Measurements from ENCODE around the gene TSPEAR.
"Not testable (repeated sequence)": the region's sequence is repeated elsewhere in the genome, so short reads cannot be mapped to it uniquely, and the experiment has no call there.

The TSPEAR gene

GRCh38 chr21:44687671-44688070 lies 23.7 kb downstream of the TSPEAR start:
- TF ChIP-seq CTCF (IDR thresholded peaks at IDR 0.05; ENCODE audit: low read length, missing control alignments) = no peak
- no peak overlapping the region for H3K4me3 ChIP-seq (replicated peaks; ENCODE audit: low read depth, low read length)
- no peak for DNase-seq (ENCODE audit: low read depth)

GRCh38 chr21:44686843-44687561 lies 24.4 kb downstream of the TSPEAR start:
- TF ChIP-seq CTCF (IDR thresholded peaks at IDR 0.05; ENCODE audit: low read length, missing control alignments) = no peak
- DNase-seq (ENCODE audit: low read depth) = no peak
- no peak overlapping the region for H3K4me3 ChIP-seq (replicated peaks; ENCODE audit: low read depth, low read length)

- TF ChIP-seq CTCF (IDR thresholded peaks at IDR 0.05; ENCODE audit: low read length, missing control alignments) = no peak
- DNase-seq (ENCODE audit: low read depth) = no peak
- H3K4me3 ChIP-seq (replicated peaks; ENCODE audit: low read depth, low read length) = no peak overlapping the region
These were observed 25.2 kb downstream of the TSPEAR start for GRCh38 chr21:44686000-44686781.

- DNase-seq (ENCODE audit: low read depth); H3K4me3 ChIP-seq (replicated peaks; ENCODE audit: low read depth, low read length): not testable (repeated sequence)
These were observed 26.3 kb downstream of the TSPEAR start for GRCh38 chr21:44685050-44685449.

GRCh38 chr21:44684483-44684882 lies 26.9 kb downstream of the TSPEAR start:
- DNase-seq (ENCODE audit: low read depth) = no peak
- TF ChIP-seq CTCF (IDR thresholded peaks at IDR 0.05; ENCODE audit: low read length, missing control alignments) = no peak
- no peak overlapping the region for H3K4me3 ChIP-seq (replicated peaks; ENCODE audit: low read depth, low read length)

GRCh38 chr21:44684077-44684476 lies 27.3 kb downstream of the TSPEAR start:
- no peak for TF ChIP-seq CTCF (IDR thresholded peaks at IDR 0.05; ENCODE audit: low read length, missing control alignments)
- no peak overlapping the region for H3K4me3 ChIP-seq (replicated peaks; ENCODE audit: low read depth, low read length)
- DNase-seq (ENCODE audit: low read depth) = no peak

- TF ChIP-seq CTCF (IDR thresholded peaks at IDR 0.05; ENCODE audit: low read length, missing control alignments) = no peak
- no peak for DNase-seq (ENCODE audit: low read depth)
These were observed 28.7 kb downstream of the TSPEAR start for GRCh38 chr21:44682580-44683151.

More at GRCh38 chr21:44682580-44683151, 28.7 kb downstream of the TSPEAR start:
- no peak overlapping the region for H3K4me3 ChIP-seq (replicated peaks; ENCODE audit: low read depth, low read length)

Data from fibroblast of pulmonary artery (primary cell).